Kidney glomerular epithelial cell (primary cell): ENCODE measurements around the gene NFYB.

ENCODE experiments used
- DNase-seq: peaks from one replicate; lab custom pipeline; 2025; lab: John Stamatoyannopoulos, UW

Gene NFYB

DNA sequence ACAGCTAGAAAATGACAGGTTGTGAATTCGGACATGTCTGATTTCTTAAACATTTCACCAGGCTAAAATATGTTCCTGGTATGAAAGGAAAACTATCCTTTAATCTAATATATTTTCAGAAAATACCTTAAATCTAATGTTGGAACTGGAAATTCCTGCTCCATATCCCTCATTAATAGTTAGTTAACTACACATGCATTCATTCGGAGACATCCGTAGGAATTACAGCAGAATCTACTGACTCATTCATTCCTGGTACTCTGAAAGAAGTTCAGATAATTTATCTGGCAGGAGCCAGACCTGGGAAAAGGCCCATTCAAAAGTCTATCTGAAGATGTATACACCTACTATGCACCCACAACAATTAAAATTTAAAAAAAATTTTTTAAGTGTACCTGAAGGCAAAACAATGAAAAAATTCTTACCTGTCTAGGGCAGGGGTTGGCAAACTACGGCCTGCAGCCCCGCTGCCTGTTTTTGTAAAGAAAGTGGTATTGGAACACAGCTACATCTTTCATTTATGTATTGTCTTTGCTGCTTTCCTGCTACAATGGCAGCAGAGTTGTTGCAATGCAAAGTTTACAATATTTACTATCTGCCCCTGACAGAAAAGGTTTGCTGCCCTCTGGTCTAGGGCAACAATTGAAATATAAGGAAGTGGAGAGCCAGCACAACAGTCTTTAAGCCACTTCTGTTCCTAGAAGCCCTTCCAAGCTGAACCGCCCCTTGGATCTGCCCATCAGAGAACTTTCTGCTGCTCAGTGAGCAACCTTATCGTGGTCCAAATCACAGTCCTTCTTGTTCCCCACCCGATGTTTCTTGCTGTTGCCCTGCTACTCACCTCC lies 17.9 kb upstream of the NFYB start:
- DNase-seq: no peak

DNA sequence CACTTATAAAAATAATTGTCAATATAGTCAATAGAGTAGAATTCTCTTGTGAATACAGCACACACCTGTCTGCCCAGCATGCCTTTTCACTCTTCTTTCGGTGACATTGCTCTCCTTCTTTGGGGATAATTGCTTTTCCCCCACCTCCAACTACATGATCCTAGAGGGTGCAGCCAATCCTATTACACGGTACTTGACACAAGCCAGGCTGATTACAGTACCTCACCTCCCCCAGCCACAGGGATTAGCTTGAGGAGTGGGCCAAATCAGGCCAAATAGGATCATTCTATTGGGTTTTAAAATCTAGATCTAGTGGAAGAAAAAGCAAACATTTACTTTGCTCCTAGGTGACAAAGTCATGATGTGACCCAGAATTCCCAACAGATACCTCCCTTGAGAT lies 16.8 kb upstream of the NFYB start:
- no peak for DNase-seq

DNA sequence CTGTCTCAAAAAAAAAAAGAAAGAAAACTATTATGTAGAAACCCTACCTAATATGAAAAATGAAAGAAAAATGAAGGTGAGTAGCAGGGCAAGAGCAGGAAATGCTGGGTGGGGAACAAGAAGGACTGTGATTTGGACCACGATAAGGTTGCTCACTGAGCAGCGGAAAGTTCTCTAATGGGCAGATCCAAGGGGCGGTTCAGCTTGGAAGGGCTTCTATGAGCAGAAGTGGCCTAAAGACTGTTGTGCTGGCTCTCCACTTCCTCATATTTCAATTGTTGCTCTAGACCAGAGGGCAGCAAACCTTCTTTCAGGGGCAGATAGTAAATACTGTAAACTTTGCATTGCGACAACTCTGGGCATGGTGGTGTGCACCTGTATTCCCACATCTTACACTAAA lies 16.3 kb upstream of the NFYB start:
- DNase-seq: no peak

DNA sequence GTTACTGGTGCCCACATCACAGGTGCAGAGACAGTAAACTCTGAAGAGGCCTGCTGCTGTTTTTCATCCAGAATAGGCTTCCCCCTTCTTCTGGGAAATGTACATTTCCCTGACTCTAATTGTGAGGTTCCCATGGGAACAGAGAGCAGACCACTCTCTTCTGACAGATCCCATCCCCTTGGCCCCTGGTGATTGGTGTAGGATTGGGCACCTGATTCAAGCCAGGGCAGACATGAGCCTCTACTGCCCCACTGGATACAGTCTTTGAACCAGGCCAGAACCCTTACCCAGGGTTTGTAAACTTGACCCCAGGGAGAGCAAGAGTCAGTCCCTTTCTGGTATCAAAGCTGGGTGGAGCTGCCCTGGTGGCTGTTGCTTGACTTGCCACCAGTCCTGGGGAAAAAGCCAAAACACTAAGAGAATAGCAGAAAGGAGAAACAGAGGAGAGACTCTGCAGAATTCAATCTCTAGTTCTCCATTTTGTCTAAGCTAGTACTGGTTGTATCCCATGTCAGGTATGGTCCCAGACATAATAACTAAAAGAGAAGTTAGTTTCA lies 14.8 kb upstream of the NFYB start:
- no peak for DNase-seq

DNA sequence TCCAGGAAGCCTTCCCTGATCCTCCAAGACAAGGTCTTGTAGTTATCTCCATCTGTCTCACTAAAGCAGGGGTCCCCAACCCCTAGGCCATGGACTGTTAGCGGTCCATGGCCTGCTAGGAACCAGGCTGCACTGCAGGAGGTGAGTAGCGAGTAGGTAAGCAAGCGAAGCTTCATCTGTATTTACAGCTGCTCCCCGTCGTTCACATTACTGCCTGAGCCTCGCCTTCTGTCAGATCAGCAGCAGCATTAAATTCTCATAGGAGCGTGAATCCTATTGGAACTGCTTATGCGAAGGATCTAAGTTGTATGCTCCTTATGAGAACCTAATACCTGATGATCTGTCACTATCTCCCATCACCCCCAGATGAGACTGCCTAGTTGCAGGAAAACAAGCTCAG lies 12.4 kb upstream of the NFYB start:
- no peak for DNase-seq

DNA sequence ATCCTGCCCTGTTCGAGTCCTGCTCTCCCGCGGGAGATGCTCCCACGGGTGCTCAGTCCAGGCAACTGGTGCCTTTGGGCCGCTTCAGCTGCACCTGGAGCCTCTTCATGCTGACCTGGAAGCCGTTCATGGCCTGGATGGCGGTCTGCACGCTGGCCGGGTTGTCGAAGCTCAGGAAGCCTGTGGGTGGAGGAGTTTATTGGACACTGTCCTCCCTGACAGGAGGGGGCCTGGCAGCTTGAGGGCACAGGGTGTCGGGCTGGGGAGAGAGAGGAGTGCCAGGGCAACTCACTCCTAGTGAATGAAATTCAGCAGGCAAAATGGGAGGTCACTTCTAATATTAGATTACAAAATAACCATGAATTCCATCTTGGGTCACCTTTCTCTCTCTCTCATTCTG lies 9.3 kb upstream of the NFYB start:
- DNase-seq: no peak

DNA sequence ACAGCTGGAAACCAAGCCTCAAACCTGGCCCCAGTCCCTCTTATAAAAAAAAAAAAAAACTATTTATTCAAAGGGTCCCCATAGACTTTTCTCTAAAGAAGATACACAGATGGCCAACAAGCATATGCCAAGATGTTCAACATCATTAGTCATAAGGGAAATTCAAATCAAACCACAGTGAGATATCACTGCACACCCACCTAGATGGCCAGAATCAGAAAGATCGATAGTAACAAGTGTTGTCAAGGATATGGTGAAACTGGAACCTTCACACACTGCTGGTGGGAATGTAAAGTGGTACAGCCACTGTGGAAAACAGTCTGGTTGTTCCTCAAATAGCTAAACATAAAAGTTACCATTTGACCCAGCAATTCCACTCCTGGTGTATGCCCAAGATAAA lies 5.9 kb upstream of the NFYB start:
- no peak for DNase-seq

DNA sequence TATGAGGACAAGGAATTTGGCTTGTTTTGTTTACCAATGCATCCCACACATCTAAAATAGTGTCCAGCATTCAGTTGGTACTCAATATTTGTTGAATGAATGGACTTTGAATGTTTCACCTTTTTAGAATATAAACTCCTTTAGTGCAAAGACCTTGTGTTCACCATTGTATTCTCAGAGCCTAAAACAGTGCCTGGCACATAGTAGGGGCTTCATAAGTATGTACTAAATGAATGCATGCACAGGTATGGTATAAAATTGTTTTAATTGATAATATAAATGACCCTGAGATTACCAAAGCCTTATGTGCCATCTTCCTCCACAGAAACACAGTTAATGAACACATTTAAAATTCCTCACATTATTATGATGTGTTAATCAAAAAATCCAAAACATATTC lies 5.0 kb upstream of the NFYB start:
- DNase-seq: no peak

DNA sequence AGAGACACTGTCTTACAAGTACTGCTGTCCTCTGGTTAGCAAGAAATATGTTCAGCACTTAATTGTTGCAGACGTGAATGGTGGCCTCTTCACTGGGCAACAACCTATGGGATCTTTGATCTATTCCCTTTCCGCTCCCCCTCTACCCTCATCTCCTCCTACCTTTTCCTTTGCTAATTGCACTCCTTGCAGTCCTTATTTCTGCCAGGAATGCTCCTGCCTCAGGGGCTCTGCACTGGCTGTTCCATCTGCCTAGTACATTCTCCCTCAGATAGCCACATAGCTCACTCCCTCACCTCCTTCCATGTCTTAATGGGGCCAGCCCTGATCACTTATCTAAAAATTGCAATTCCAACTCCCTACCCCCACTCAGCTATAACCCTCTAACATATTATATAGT lies 4.5 kb upstream of the NFYB start:
- DNase-seq: no peak

DNA sequence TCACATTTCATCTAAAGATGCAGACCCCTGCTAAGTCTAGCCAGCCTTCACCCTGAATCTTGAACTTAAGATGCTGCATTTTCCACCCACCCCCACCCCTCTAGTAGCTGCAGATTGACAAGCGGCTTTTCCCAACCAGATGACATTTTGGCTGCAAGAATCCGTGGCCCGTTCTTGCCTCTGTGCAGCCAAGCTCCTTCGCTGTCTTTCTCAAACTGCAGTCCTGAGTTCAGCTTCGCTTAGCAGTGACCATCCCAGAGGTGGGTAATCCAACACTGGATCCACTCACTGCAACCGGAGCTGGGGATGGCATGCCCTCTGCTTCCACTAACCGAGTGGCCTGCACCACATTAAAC lies 765 bp upstream of the NFYB start:
- no peak for DNase-seq

DNA sequence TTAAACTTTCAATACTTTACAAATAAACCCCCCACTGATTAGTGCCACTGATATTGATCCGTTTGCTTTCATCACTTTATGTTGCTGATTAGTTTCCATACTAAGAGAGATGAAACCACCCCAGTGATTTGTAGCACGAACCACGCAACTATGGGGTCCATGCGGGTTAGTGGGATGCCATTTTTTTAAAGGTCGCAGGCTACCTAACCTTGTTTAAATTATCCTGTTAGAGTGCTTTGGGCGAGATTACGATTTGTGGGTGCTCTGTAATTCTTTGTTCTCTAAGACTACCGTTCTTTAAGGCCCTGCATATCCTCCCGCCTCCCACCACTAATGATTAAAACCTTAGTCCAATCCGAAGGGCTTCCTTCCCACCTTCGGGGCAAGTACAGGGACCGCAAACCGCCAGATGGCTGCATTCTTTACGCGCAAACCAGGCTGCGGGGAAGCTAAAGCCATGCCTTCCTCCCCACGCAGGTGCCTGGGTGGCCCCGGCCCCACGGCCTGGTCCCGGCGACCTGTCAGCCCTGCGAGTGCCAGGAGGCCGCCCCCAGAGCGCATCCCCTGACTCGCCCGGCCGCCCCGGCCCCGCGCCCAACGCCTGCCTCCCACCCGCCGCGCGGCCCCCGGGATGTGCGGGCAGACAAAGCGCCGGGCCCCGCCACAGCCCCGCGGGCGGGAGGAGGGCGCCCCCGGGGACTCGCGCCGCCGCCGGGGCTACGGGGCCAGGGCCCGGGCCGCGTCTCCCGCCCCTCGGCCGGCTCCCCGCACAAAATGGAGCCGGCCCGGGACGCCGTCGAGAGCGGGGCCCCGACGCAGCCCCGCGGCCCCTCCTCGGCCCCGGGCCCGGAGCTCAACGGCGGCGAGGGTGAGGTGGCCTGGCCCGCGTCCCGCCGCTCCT lies 759 bp downstream of the NFYB start:
- peak; percentile 36 for DNase-seq

DNA sequence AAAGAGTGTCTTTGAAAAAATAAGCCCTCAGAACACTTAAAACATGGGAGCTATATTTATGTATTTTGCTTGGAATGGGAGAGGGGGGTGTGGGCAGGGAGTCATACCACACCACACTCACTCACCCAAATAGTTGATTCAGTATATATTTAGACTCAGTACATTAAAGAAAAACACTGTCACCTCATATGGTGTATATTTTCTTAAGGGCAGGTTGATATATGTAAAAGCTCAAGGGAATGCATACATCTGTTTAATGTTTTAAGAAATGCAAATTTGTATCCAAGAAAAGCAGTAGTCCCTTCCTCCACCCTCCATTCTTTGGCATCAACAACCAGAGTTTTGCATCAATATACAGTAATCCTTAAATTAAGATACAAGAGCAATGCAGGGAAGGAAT lies 1.4 kb downstream of the NFYB start:
- no peak for DNase-seq

DNA sequence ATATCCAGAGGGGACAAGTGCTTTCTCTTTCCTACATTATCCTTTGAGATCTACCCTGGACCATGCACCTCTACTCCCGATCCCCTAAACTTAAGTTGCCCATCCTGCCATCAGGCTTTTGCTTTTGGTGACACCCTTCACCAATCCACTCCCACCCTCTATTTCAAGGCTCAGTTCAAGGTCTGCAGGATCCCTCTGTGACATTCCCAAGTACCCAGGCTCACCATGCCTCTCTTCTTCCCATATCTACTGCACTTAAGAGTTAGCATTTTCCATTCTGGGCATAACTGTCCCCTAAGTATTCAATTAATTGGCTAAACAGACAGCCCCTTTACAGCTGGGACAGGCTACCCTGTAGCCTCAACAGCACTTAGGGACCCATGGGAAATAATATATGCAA lies 3.1 kb downstream of the NFYB start:
- DNase-seq: no peak

DNA sequence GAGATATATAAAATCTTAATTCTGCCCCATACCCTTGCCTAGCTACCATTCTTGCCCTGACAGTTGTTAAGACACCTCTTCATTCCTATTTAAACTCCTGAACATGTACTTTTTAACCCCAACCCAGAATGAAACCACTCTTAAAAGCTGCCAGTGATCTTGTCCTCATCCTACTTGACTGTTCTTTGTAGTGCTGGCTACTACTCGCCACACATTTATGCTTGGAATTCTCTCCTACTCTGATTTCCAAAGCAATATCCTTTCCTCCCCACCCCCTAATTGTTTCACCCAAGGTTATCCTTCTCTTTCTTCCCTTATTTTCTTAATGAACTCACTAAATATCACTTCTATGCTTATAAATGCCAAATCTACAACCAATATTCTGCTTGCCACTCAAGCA lies 4.1 kb downstream of the NFYB start:
- peak; percentile 21 for DNase-seq

DNA sequence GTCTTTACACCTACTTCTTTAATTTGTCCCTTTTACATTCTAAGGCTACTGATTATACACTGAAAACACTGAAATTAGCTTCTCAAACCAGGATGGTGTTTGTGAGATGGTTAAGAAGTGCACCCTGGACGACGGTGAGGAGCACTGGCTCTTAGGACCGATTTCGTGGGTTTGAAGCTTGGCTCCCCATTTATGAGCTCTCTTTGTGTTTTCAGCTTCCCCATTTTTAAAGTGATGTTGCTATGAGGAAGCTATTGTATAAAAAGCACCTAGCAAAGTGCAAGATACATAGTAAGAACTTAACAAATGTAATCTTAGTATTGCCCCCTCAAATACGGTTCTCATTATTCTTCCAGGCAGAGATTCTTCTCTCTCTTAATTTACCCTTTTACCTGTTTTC lies 4.7 kb downstream of the NFYB start:
- no peak for DNase-seq

DNA sequence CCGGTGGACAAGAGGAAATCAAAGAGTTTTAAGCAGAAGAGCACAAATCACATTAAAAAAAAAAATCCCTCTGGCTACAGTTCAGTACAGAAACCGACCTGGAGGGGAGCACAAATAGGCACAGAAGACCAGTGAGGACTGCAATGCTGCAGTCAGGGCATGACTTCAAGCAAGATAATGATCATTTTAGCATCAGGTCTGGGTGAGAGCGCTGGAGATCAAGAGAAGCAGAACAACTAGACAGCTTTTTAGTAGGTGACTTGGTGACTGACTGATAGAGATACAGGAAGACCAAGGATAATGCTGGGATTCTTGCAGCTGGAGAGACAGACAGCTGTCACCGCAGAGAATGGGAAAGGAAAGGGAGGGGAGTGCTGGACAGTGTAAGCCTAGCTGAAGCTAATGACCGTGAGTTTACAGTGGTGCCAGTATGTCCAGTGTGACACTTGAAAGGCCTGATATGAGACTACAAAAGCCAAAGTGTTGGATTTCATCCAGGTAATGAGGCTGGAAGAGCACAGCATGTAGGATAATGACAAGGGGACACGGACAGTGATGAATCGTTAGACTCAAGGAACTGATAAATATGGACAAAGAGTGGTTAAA lies 5.6 kb downstream of the NFYB start:
- DNase-seq: no peak

DNA sequence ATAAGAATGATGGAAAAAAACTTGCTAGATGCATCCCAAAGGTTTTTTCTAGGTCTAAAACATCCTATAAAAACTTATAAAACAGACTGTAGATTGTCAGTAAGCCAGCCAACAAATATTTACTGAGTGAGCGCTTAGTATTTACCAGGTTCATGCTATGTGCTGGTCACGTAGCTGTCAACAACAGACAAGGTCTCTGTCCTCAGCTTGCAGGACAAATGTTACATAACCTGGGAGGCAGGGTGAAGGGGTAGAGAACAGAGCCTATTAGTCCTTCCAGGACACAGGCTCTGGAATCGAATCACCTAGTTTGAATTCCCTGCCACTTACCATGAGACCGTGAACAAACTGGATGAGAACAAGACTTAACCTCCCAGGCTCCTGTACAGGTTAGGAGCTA lies 6.4 kb downstream of the NFYB start:
- DNase-seq: no peak

DNA sequence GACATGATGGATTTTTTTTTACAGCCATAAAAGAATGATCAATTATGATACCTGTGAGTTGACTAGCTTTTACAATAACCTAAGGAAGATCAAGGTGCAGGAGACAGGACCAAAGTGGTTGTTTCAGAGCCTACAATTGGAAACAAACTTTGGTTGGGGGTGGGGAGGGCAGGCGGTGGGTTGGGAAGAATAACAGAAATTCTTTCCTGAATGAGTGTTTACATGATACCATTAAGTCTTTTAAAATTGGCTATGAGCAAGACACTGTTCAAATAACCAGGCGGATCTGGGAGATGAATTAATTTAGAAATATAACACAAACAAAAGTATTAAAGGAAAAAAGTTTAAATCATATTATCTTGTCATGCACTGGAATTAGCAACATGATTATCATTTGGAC lies 7.2 kb downstream of the NFYB start:
- DNase-seq: no peak

DNA sequence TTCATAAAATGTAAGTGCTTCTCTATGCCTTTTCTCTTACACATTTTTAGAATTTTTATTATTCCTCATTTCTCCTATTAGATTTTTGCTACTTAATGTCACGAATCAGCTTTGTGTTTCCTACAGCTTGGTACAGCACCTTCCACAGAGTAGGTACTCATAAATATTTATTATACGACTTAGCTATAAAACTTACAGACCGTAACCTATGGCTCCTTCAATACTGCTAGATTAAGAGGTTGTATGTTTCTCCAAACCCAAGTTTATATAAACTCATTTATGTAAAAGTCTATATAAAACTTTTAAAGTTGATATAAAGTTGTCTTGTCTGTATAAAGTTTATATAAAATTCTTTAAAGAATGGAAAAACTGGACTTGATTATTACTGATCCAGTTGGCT lies 11.5 kb downstream of the NFYB start:
- DNase-seq: no peak

DNA sequence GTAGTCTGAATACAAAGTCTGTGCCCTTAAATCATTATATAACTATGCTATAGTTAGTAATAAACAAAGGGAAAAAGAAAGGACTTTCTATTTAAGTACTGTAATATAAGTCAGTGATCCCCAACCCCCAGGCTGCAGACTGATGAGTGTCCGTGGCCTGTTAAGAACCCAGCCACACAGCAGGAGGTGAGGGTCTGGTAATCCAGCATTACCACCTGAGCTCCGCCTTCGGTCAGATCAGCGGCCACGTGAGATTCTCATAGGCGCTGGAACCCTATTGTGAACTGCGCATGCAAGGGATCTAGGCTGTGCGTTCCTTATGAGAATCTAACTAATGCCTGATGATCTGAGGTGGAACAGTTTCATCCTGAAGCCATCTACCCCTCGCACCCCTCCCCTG lies 15.7 kb downstream of the NFYB start:
- DNase-seq: no peak

DNA sequence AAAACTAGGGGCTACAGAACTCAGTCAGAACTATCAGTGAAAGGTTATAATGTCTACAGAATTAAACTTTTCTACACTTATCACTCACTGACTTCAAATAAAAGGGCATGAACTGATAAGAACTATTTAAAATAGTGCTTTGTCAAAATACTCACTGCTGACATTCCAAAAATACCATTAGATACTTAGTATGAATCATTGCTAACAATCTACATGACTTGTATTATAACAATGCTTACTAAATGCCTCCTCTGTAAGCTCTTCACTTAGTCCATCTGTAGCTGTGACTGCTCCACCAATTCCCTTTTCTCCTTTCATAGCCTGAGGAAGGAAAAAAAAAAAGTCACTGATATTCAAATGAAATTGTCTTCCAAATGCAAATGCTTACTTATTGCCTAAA lies 17.0 kb downstream of the NFYB start:
- peak; percentile 75 for DNase-seq

DNA sequence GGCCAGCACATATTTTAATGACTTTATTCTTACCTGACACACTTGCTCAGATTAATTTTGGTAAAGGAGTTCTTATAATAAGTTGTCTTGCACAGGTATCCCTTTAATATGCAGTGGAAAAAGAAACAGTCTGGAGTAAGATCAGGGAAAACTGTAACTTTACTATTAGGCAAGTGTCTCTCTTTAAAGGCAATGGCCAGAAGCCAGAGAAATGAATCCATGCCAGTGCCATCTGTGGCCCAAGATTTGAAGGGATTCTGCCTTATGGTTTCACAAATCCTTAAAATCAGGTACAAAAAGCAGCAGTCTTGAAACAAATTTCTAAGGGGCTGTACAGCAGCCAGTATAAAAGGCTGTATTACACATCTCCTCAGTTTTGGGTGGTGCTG lies 22.4 kb downstream of the NFYB start:
- no peak for DNase-seq
